ENCODE data around the gene BID. TPM values are rescaled to one million over a fixed set of nuclear protein-coding genes. Genes with fewer than 3 reads are reported as not detected.

Gene BID
- total and polyA plus RNA-seq, 10 of the 15 experiments (the other 5 are each of a cell fraction or from before 2014, with no cell fraction given) = 7.9 to 241 (median 136) TPM

- TF ChIP-seq BCL11A (IDR thresholded peaks at IDR 0.05; ENCODE audit: low read depth, low read length) (peak; percentile 97), IRF3 (IDR thresholded peaks at IDR 0.05) (no peak), HDGF (IDR thresholded peaks at IDR 0.05) (no peak), ZBTB4 (CRISPR knock-in tag; IDR thresholded peaks at IDR 0.05) (0 out of 2 replicates have a peak, but pooled peaks have one; percentile 13), POLR2A (IDR thresholded peaks at IDR 0.05; ENCODE audit: low read depth, low read length) (peak; percentile 41), DPF2 (IDR thresholded peaks at IDR 0.05) (peak; percentile 85), SP1 (IDR thresholded peaks at IDR 0.05; ENCODE audit: low read depth, low read length) (peak; percentile 90), EZH2 (IDR thresholded peaks at IDR 0.05; ENCODE audit: borderline replicate concordance, control insufficient read depth, low read depth, low read length) (no peak), LARP7 (IDR thresholded peaks at IDR 0.05) (peak; percentile 65; the same call in 1 of the 2 replicates), IRF4 (IDR thresholded peaks at IDR 0.05; ENCODE audit: low read depth, low read length) (peak; percentile 91), MEF2B (IDR thresholded peaks at IDR 0.05; ENCODE audit: partially characterized antibody, poor library complexity, severe bottlenecking) (peak; percentile 88), ATF3 (IDR thresholded peaks at IDR 0.05; ENCODE audit: borderline replicate concordance, extremely low read depth, low read depth, low read length) (no peak), MTA2 (IDR thresholded peaks at IDR 0.05; ENCODE audit: low read depth) (peak; percentile 97), ZZZ3 (IDR thresholded peaks at IDR 0.05; ENCODE audit: control insufficient read depth, insufficient read length, low read depth) (no peak), IRF5 (IDR thresholded peaks at IDR 0.05; ENCODE audit: borderline replicate concordance) (peak; percentile 57; the same call in 1 of the 2 replicates), ZNF274 (IDR thresholded peaks at IDR 0.05; ENCODE audit: insufficient read depth, insufficient read length) (no peak), YBX1 (IDR thresholded peaks at IDR 0.05) (no peak), CHD4 (IDR thresholded peaks at IDR 0.05) (no peak), STAT1 (conservative IDR thresholded peaks at IDR 0.05) (no peak), SPI1 (IDR thresholded peaks at IDR 0.05; ENCODE audit: borderline replicate concordance, insufficient read depth, low read depth, low read length) (peak; percentile 97), PRDM15 (CRISPR knock-in tag; IDR thresholded peaks at IDR 0.05) (no peak), TARDBP (IDR thresholded peaks at IDR 0.05; ENCODE audit: borderline replicate concordance) (no peak)
Observed at GRCh38 chr22:17797721-17798559, 23.7 kb upstream of the BID start (continued).

All from GM12878 (cell line).